ENCODE measurements around the gene TRUB2. TPM values are rescaled to one million over a fixed set of nuclear protein-coding genes. Genes with fewer than 3 reads are reported as not detected.
"Not testable (repeated sequence)": the region's sequence is repeated elsewhere in the genome, so short reads cannot be mapped to it uniquely, and the experiment has no call there.

The TRUB2 gene
- total and polyA plus RNA-seq, 2 donors (not counting 3 experiments of a cell fraction or from before 2014, with no cell fraction given), result 21.1 to 39.3 TPM

DNA sequence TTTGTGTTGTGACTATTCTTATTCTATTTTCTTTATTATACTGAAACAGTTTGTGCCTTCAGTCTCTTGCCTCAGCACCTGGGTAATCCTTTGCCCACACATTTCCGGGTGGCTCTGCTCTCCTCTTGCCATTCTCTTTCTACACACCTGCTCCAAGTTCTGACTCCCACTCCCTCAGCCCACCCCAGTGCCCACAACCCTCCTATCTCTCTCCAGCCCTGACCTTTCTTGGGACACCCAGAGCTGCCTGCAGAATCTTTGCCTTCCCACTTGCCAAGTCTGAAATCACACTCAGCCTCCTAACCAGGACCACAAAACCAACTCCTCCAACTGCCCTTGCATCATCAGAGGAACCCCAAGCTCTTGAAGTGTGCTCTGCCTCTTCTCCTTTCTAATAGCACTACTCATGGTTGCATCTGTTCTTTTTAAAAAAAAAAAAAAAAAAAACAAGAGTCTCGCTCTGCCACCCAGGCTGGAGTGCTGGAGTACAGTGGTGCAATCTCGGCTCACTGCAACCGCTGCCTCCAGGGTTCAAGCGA, 42.1 kb downstream of the TRUB2 start:
- Histone ChIP-seq H3K36me3 (ENCODE audit: control insufficient read depth in 2 of 2, extremely low read depth in 1 of 2, insufficient read depth in 2 of 2, low read length in 2 of 2) (peaks cover 0 to under 1% of the 10 kb centered on the region in 2 experiments), H3K27me3 (ENCODE audit: control insufficient read depth in 2 of 2, insufficient read depth in 2 of 2, low read length in 2 of 2) (no peaks in the 10 kb centered on the region), H3K9me3 (replicated peaks; ENCODE audit: control insufficient read depth, insufficient read depth, low read length) (no peaks in the 10 kb centered on the region), H4K20me1 (replicated peaks; ENCODE audit: control insufficient read depth, extremely low read depth, insufficient read depth, low read length) (no peaks in the 10 kb centered on the region), H2AFZ (ENCODE audit: low read depth, low read length) (no peak overlapping the region), H3K9me1 (replicated peaks; ENCODE audit: control insufficient read depth, extremely low read depth, insufficient read depth, low read length) (no peaks in the 10 kb centered on the region), H3K9ac (replicated peaks; ENCODE audit: extremely low read depth, insufficient read depth, low read length) (no peak overlapping the region), H3K27ac (ENCODE audit: insufficient read depth, low read depth, low read length) (no peak overlapping the region), H3K4me3 (replicated peaks in 1 of 3; ENCODE audit: insufficient read depth in 1 of 3, low read depth in 1 of 3, low read length in 3 of 3) (no peak overlapping the region), H3K4me2 (ENCODE audit: insufficient read depth, low read length) (peak overlapping the region; percentile 41), H3K4me1 (ENCODE audit: control insufficient read depth, extremely low read depth, insufficient read depth, low read length) (peaks cover 31% of the 10 kb centered on the region), H3K79me2 (ENCODE audit: control insufficient read depth, insufficient read depth, low read length) (peaks cover 13% of the 10 kb centered on the region)
- DNase-seq (ENCODE audit: low read depth, low spot score), result no peak
- intact Hi-C loops (cut with micrococcal nuclease) (no loop called here), dilution Hi-C loops (cut with MboI; ENCODE audit: extremely low pct_ligation_motif_present, low sequenced_read_pairs) (no loop called here)
- ChIA-PET CTCF (interaction anchor here (0.7 to 2.2 kb wide), 3 partner anchors 12 to 15 kb away, joined by 3 to 9 read pairs (median 5); no protein-coding TSS in a partner anchor), POLR2A (interaction anchor here (0.7 kb wide), 1 partner anchor 74 kb away, joined by 4 read pairs; no protein-coding TSS in a partner anchor)
- no peak for FAIRE-seq
- TF ChIP-seq, protein P1, sequence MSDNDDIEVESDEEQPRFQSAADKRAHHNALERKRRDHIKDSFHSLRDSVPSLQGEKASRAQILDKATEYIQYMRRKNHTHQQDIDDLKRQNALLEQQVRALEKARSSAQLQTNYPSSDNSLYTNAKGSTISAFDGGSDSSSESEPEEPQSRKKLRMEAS (IDR thresholded peaks at IDR 0.05; ENCODE audit: insufficient read depth, insufficient read length), result no peak
- no peak for TF ChIP-seq JUN (IDR thresholded peaks at IDR 0.05; ENCODE audit: borderline replicate concordance, insufficient read depth, insufficient read length, low read depth)
- no TSS peak for BruUV-seq (replicated peaks)

DNA sequence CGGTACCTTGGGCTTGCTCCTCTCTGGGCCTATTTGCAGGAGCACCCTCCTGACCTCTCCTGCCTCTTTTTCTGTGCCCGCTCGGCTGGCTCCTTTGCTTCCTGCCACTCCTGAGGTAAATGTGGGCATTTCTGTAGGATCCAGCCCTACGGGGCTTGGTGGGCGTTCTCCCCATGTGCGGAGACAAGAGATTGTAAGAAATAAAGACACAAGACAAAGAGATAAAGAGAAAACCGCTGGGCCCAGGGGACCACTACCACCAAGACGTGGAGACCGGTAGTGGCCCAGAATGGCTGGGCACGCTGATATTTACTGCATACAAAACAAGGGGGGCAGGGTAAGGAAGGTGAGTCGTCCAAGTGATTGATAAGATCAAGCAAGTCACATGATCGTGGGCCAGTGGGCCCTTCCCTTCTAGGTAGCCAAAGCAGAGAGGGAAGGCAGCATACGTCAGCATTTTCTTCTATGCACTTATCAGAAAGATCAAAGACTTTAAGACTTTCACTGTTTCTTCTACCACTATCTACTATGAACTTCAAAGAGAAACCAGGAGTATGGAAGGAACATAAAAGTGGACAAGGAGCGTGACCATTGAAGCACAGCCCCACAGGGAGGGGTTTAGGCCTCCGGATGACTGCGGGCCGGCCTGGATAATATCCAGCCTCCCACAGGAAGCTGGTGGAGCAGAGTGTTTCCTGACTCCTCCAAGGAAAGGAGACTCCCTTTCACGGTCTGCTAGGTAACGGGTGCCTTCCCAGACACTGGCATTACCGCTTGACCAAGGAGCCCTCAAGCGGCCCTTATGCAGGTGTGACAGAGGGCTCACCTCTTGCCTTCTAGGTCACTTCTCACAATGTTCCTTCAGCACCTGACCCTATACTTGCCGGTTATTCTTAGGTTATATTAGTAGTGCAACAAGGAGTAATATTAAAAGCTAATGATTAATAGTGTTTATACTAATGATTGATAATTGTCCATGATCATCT, 42.9 kb downstream of the TRUB2 start:
- Histone ChIP-seq H3K79me2 (ENCODE audit: control insufficient read depth, insufficient read depth, low read length) (peaks cover 20% of the 10 kb centered on the region), H3K27ac (ENCODE audit: insufficient read depth, low read depth, low read length) (peak overlapping the region; percentile 34), H3K4me2 (ENCODE audit: insufficient read depth, low read length) (peak overlapping the region; percentile 41), H3K4me1 (ENCODE audit: control insufficient read depth, extremely low read depth, insufficient read depth, low read length) (peaks cover 36% of the 10 kb centered on the region)
- H3K9me1 ChIP-seq (replicated peaks; ENCODE audit: control insufficient read depth, extremely low read depth, insufficient read depth, low read length); H3K36me3 ChIP-seq (ENCODE audit: control insufficient read depth in 2 of 2, extremely low read depth in 1 of 2, insufficient read depth in 2 of 2, low read length in 2 of 2); POLR2A ChIA-PET; H4K20me1 ChIP-seq (replicated peaks; ENCODE audit: control insufficient read depth, extremely low read depth, insufficient read depth, low read length); H3K9me3 ChIP-seq (replicated peaks; ENCODE audit: control insufficient read depth, insufficient read depth, low read length); dilution Hi-C loops (cut with MboI; ENCODE audit: extremely low pct_ligation_motif_present, low sequenced_read_pairs); BruUV-seq (replicated peaks); H3K9ac ChIP-seq (replicated peaks; ENCODE audit: extremely low read depth, insufficient read depth, low read length); H3K4me3 ChIP-seq (replicated peaks in 1 of 3; ENCODE audit: insufficient read depth in 1 of 3, low read depth in 1 of 3, low read length in 3 of 3); H3K27me3 ChIP-seq (ENCODE audit: control insufficient read depth in 2 of 2, insufficient read depth in 2 of 2, low read length in 2 of 2); H2AFZ ChIP-seq (ENCODE audit: low read depth, low read length): not testable (repeated sequence)
- peak; percentile 95 for FAIRE-seq
- DNase-seq (ENCODE audit: low read depth, low spot score), result peak; percentile 77
- intact Hi-C loops (cut with micrococcal nuclease), result loop anchor here (1.0 kb wide), 1 partner anchor 43 kb away; the partner anchor contains the start of genes COQ4 and TRUB2
- CTCF ChIA-PET, result interaction anchor here (0.7 to 2.2 kb wide), 3 partner anchors 13 to 16 kb away, joined by 3 to 9 read pairs (median 5); no protein-coding TSS in a partner anchor
- peak; percentile 85 for TF ChIP-seq GATA2 (IDR thresholded peaks at IDR 0.05; ENCODE audit: insufficient read depth, insufficient read length, low read depth, low read length)
- TF ChIP-seq POLR2AphosphoS5 (IDR thresholded peaks at IDR 0.05; ENCODE audit: insufficient read depth, low read depth, low read length), result peak; percentile 72
- peak; percentile 60 for TF ChIP-seq POLR2A (IDR thresholded peaks at IDR 0.05; ENCODE audit: low read depth, low read length)

All from endothelial cell of umbilical vein (primary cell).